Measurements from ENCODE around the gene AHCYL2. TPM values are rescaled to one million over a fixed set of nuclear protein-coding genes. Genes with fewer than 3 reads are reported as not detected.

Gene AHCYL2
- total RNA-seq, 4 donors from 2014 or later = 93.7 to 635 (median 551) TPM

- Histone ChIP-seq H3K9me3 (no peaks in the 10 kb centered on the region), H3K27me3 (no peaks in the 10 kb centered on the region), H3K27ac (no peak overlapping the region), H3K4me3 (no peak overlapping the region), H3K36me3 (peaks cover 0 to 9% (median 5%) of the 10 kb centered on the region in 4 donors), H3K4me1 (no peaks in the 10 kb centered on the region)
- in situ Hi-C loops (cut with MboI; ENCODE audit: low pct_ligation_motif_present in 1 of 4, low pct_unique_long_range_greater_than_20kb in 1 of 4, low sequenced_read_pairs in 3 of 4) = no loop called here
- intact Hi-C loops (cut with DNase I; ENCODE audit: low total_unique reads) = no loop called here
- no peak for DNase-seq
- 85 to 94% methylated on average over 4 of the region's 4 CpGs for WGBS, 2 donors (ENCODE audit: low coverage in 1 of 2)
- TF ChIP-seq CTCF (IDR thresholded peaks at IDR 0.05) (no peak), POLR2A (IDR thresholded peaks at IDR 0.05) (no peak), POLR2AphosphoS5 (IDR thresholded peaks at IDR 0.05) (no peak), EP300 (IDR thresholded peaks at IDR 0.05; ENCODE audit: low read depth) (no peak)
These were observed 160.8 kb downstream of the AHCYL2 start for GRCh38 chr7:129385598-129385997.

GRCh38 chr7:129386506-129386905 is 161.7 kb downstream of the AHCYL2 start:
- intact Hi-C loops (cut with DNase I; ENCODE audit: low total_unique reads) (no loop called here), in situ Hi-C loops (cut with MboI; ENCODE audit: low pct_ligation_motif_present in 1 of 4, low pct_unique_long_range_greater_than_20kb in 1 of 4, low sequenced_read_pairs in 3 of 4) (no loop called here)
- no peak overlapping the region for H3K4me3 ChIP-seq
- no peaks in the 10 kb centered on the region for H3K27me3 ChIP-seq
- TF ChIP-seq POLR2A (IDR thresholded peaks at IDR 0.05) (no peak), POLR2AphosphoS5 (IDR thresholded peaks at IDR 0.05) (no peak), EP300 (IDR thresholded peaks at IDR 0.05; ENCODE audit: low read depth) (no peak), CTCF (IDR thresholded peaks at IDR 0.05) (no peak)
- H3K27ac ChIP-seq = no peak overlapping the region
- H3K9me3 ChIP-seq = no peaks in the 10 kb centered on the region
- DNase-seq = no peak
- H3K36me3 ChIP-seq = peaks cover 0 to 10% (median 5%) of the 10 kb centered on the region in 4 donors
- no peaks in the 10 kb centered on the region for H3K4me1 ChIP-seq

- 84 to 100% methylated on average over 2 of the region's 2 CpGs for WGBS, 2 donors (ENCODE audit: low coverage in 1 of 2)
- peaks cover 0 to 18% (median 8%) of the 10 kb centered on the region in 4 donors for H3K36me3 ChIP-seq
- TF ChIP-seq POLR2AphosphoS5 (IDR thresholded peaks at IDR 0.05) (no peak), POLR2A (IDR thresholded peaks at IDR 0.05) (no peak), CTCF (IDR thresholded peaks at IDR 0.05) (no peak), EP300 (IDR thresholded peaks at IDR 0.05; ENCODE audit: low read depth) (no peak)
- H3K4me1 ChIP-seq = no peaks in the 10 kb centered on the region
- H3K27me3 ChIP-seq = no peaks in the 10 kb centered on the region
- in situ Hi-C loops (cut with MboI; ENCODE audit: low pct_ligation_motif_present in 1 of 4, low pct_unique_long_range_greater_than_20kb in 1 of 4, low sequenced_read_pairs in 3 of 4) (no loop called here), intact Hi-C loops (cut with DNase I; ENCODE audit: low total_unique reads) (no loop called here)
- no peak overlapping the region for H3K4me3 ChIP-seq
- no peak for DNase-seq
- H3K27ac ChIP-seq = no peak overlapping the region
- no peaks in the 10 kb centered on the region for H3K9me3 ChIP-seq
These were observed 162.7 kb downstream of the AHCYL2 start for GRCh38 chr7:129387537-129387936.

GRCh38 chr7:129388333-129389098 is 163.7 kb downstream of the AHCYL2 start:
- in situ Hi-C loops (cut with MboI; ENCODE audit: low pct_ligation_motif_present in 1 of 4, low pct_unique_long_range_greater_than_20kb in 1 of 4, low sequenced_read_pairs in 3 of 4) (no loop called here), intact Hi-C loops (cut with DNase I; ENCODE audit: low total_unique reads) (no loop called here)
- no peaks in the 10 kb centered on the region for H3K4me1 ChIP-seq
- TF ChIP-seq POLR2AphosphoS5 (IDR thresholded peaks at IDR 0.05) (no peak), CTCF (IDR thresholded peaks at IDR 0.05) (no peak), POLR2A (IDR thresholded peaks at IDR 0.05) (no peak), EP300 (IDR thresholded peaks at IDR 0.05; ENCODE audit: low read depth) (no peak)
- no peak overlapping the region for H3K27ac ChIP-seq
- peaks cover 0 to 24% (median 11%) of the 10 kb centered on the region in 4 donors for H3K36me3 ChIP-seq
- WGBS, 2 donors (ENCODE audit: low coverage in 1 of 2) = 89 to 94% methylated on average over 8 of the region's 8 CpGs
- no peaks in the 10 kb centered on the region for H3K27me3 ChIP-seq
- H3K4me3 ChIP-seq = no peak overlapping the region
- no peaks in the 10 kb centered on the region for H3K9me3 ChIP-seq
- no peak for DNase-seq
